HepG2 (cell line): ENCODE measurements around the gene LMX1B. TPM values are rescaled to one million over a fixed set of nuclear protein-coding genes. Genes with fewer than 3 reads are reported as not detected.

Source experiments
- ATAC-seq: fragments of 200-7000 bp; cut with Tn5 transposase; 3 replicates; pipeline ENCODE4 v1.9.1; 2020; ENCODE audit warnings: mild to moderate bottlenecking, moderate library complexity
- BruUV-seq: library from RNA; stranded (reverse); fragments of 400-500 nt; replicated peaks from 2 replicates; lab custom pipeline; 2021; lab: Mats Ljungman, UMichigan
- CTCF ChIA-PET: fragments of 300-600 bp; formaldehyde crosslinking; extraction: SDS; loops from one replicate; lab custom pipeline; 2021; ENCODE audit warnings: low total read pairs, inconsistent platforms, low intra/inter-chr PET ratio; lab: Yijun Ruan, JAX
- POLR2A ChIA-PET: fragments of 350-600 bp; sonication (Branson Sonifier 250); formaldehyde crosslinking; loops from one replicate; lab custom pipeline; 2020; ENCODE audit warnings: antibody characterized with exemption, inconsistent platforms; lab: Yijun Ruan, JAX
- DNase-seq: peaks from one replicate; pipeline ENCODE4 v3.0.0-alpha.2; 2015; ENCODE audit warnings: low spot score
- FAIRE-seq: peaks from 3 replicates; lab custom pipeline; 2011; peaks lifted over from hg19 to GRCh38; lab: Jason Lieb, UNC
- H2AFZ ChIP-seq: one replicate; pipeline ENCODE4 v1.6.1; 2011; ENCODE audit warnings: low read length, inconsistent platforms
- H3K27ac ChIP-seq: fragments of 300-600 bp; 3 replicates; pipeline ENCODE4 v1.8.0; 2011; ENCODE audit warnings: mixed run types, mild to moderate bottlenecking, mixed read lengths, low read length, inconsistent platforms; ENCODE audit not compliant: insufficient read depth; ENCODE audit errors: extremely low read length
- H3K27me3 ChIP-seq, 2 experiments: fragments of 200-600 bp in 1 of 2; 2 replicates in 1 of 2; 3 replicates in 1 of 2; pipeline versions ENCODE4 v1.6.0 to v1.8.0; 2011; ENCODE audit warnings: low read length in 2 of 2, mild to moderate bottlenecking in 2 of 2, moderate library complexity in 2 of 2, inconsistent platforms in 1 of 2; ENCODE audit not compliant: insufficient read depth in 2 of 2, control insufficient read depth in 1 of 2
- H3K36me3 ChIP-seq, 2 experiments: fragments of 200-600 bp in 1 of 2; replicated peaks in 1 of 2; 2 replicates in 1 of 2; 3 replicates in 1 of 2; pipeline versions ENCODE4 v1.5.1 to v1.8.0; 2011; ENCODE audit warnings: low read length in 2 of 2, inconsistent platforms in 1 of 2; ENCODE audit not compliant: insufficient read depth in 2 of 2, control insufficient read depth in 1 of 2
- H3K4me1 ChIP-seq: 2 replicates; pipeline ENCODE4 v1.5.1; 2012; ENCODE audit warnings: low read length, inconsistent platforms; ENCODE audit not compliant: insufficient read depth
- H3K4me2 ChIP-seq: 2 replicates; pipeline ENCODE4 v1.6.0; 2011; ENCODE audit warnings: low read depth, low read length, inconsistent platforms
- H3K4me3 ChIP-seq, 3 experiments: fragments of 200-600 bp in 1 of 3; sonication (generic), shearing (Covaris generic) in 1 of 3; replicated peaks in 1 of 3; 2 replicates each; pipeline ENCODE4 v1.5.1; 2011 to 2016; ENCODE audit warnings: low read length in 3 of 3, inconsistent platforms in 2 of 3, low read depth in 2 of 3, mild to moderate bottlenecking in 2 of 3, control low read depth in 1 of 3, mixed read lengths in 1 of 3; ENCODE audit not compliant: insufficient read depth in 1 of 3
- H3K79me2 ChIP-seq: one replicate; pipeline ENCODE4 v1.6.1; 2011; ENCODE audit warnings: low read length, inconsistent platforms; ENCODE audit not compliant: insufficient read depth
- H3K9ac ChIP-seq: 2 replicates; pipeline ENCODE4 v1.6.0; 2011; ENCODE audit warnings: mild to moderate bottlenecking, low read depth, low read length, inconsistent platforms; ENCODE audit not compliant: insufficient read depth
- H3K9me3 ChIP-seq: 2 replicates; pipeline ENCODE4 v1.5.1; 2012; ENCODE audit warnings: mild to moderate bottlenecking, low read length
- H4K20me1 ChIP-seq: 2 replicates; pipeline ENCODE4 v1.6.0; 2011; ENCODE audit warnings: inconsistent platforms, mild to moderate bottlenecking, low read length, moderate library complexity; ENCODE audit not compliant: insufficient read depth
- CENPX ChIP-seq: sonication (generic); formaldehyde crosslinking; IDR thresholded peaks from 2 replicates; pipeline ENCODE4 v1.9.0; 2021; ENCODE audit warnings: mild to moderate bottlenecking, missing genetic modification reagents, moderate library complexity
- KDM2A ChIP-seq: sonication (generic); formaldehyde crosslinking; IDR thresholded peaks from 2 replicates; pipeline ENCODE4 v1.4.0; 2020; ENCODE audit warnings: low read depth, missing genetic modification reagents, borderline replicate concordance
- MEF2D ChIP-seq: sonication (generic); formaldehyde crosslinking; IDR thresholded peaks from 2 replicates; pipeline ENCODE4 v1.5.1; 2020; ENCODE audit warnings: mild to moderate bottlenecking, missing genetic modification reagents
- PAXIP1 ChIP-seq: sonication (generic); formaldehyde crosslinking; conservative IDR thresholded peaks from 2 replicates; pipeline ENCODE4 v1.4.0; 2020; ENCODE audit warnings: mild to moderate bottlenecking, missing genetic modification reagents, moderate library complexity
- RXRB ChIP-seq: IDR thresholded peaks from 2 replicates; pipeline ENCODE4 v1.6.1; 2016; ENCODE audit warnings: borderline replicate concordance, missing genetic modification reagents, missing compliant biosample characterization
- SAFB2 ChIP-seq: sonication (generic); formaldehyde crosslinking; IDR thresholded peaks from 2 replicates; pipeline ENCODE4 v1.5.1; 2020; ENCODE audit warnings: missing genetic modification reagents, low read depth, mild to moderate bottlenecking, borderline replicate concordance
- ZMAT3 ChIP-seq: sonication (generic); formaldehyde crosslinking; conservative IDR thresholded peaks from 2 replicates; pipeline ENCODE4 v1.7.0; 2021; ENCODE audit warnings: missing genetic modification reagents
- ZNF138 ChIP-seq: sonication (generic); formaldehyde crosslinking; IDR thresholded peaks from 2 replicates; pipeline ENCODE4 v1.5.0; 2020; ENCODE audit warnings: mild to moderate bottlenecking, low read depth, missing genetic modification reagents
- ZNF251 ChIP-seq: sonication (generic); formaldehyde crosslinking; IDR thresholded peaks from 2 replicates; pipeline ENCODE4 v1.9.0; 2021; ENCODE audit warnings: mild to moderate bottlenecking, missing genetic modification reagents
- ZNF790 ChIP-seq: sonication (generic); formaldehyde crosslinking; IDR thresholded peaks from 2 replicates; pipeline ENCODE4 v1.8.0; 2022; ENCODE audit warnings: missing genetic modification reagents, mild to moderate bottlenecking, borderline replicate concordance
- ZSCAN5A ChIP-seq: sonication (generic); formaldehyde crosslinking; IDR thresholded peaks from 2 replicates; pipeline ENCODE4 v1.8.0; 2022; ENCODE audit warnings: mild to moderate bottlenecking, missing genetic modification reagents, borderline replicate concordance
- WGBS: methylation state at CpG from one replicate; pipeline ENCODE4 v1.1.6; 2017; ENCODE audit warnings: low lambda C conversion rate; 5-methylcytosine and 5-hydroxymethylcytosine counted together
- in situ Hi-C: cut with HindIII; loops from 2 replicates; pipeline ENCODE4 v1.10.0; 2017; ENCODE audit warnings: low pct_unique_long_range_greater_than_20kb; ENCODE audit not compliant: extremely low pct_ligation_motif_present
- intact Hi-C: fragments of 100-400 bp; cut with micrococcal nuclease; formaldehyde crosslinking; loops from one replicate; pipeline ENCODE4 v1.10.0; 2022; ENCODE audit not compliant: unreplicated experiment
- polyA plus RNA-seq, 8 experiments: library from polyadenylated mRNA; depleted of rRNA in 3 of 8; stranded (reverse) in 7 of 8; unstranded in 1 of 8; fragments of >200 nt; fragmentation: Illumina TruSeq in 4 of 8; extraction: Trizol in 4 of 8; gene quantifications; 2 replicates each; pipeline versions ENCODE4 v1.2.1 to v1.2.3, GENCODE V29; 2011 to 2016; ENCODE audit warnings: low read depth in 4 of 8, missing spikeins in 1 of 8, mixed read lengths in 1 of 8; ENCODE audit not compliant: insufficient read depth in 1 of 8
- total RNA-seq, 5 experiments: library from RNA; depleted of rRNA; stranded (reverse); fragments of >200 nt; fragmentation: Illumina TruSeq; extraction: Trizol; gene quantifications; 2 replicates each; pipeline ENCODE4 v1.2.3, GENCODE V29; 2016; ENCODE audit warnings: low read depth in 1 of 5
- TF ChIP-seq, protein P1 (sequence below): sonication (generic); formaldehyde crosslinking; IDR thresholded peaks from 2 replicates; pipeline ENCODE4 v1.5.0; 2020; ENCODE audit warnings: missing genetic modification reagents, mild to moderate bottlenecking, borderline replicate concordance
- TF ChIP-seq, protein P2 (sequence below): IDR thresholded peaks from 2 replicates; pipeline ENCODE4 v1.6.1; 2012; ENCODE audit warnings: low read length, improper control_type of control experiment

Gene LMX1B
- total and polyA plus RNA-seq, 2 of the 13 experiments (the other 11 are each of a cell fraction or from before 2014, with no cell fraction given) = not detected

- Histone ChIP-seq H3K9ac (no peak overlapping the region), H4K20me1 (no peaks in the 10 kb centered on the region), H3K4me1 (0 out of 2 replicates have a peak, but pooled peaks cover 2% of the 10 kb centered on the region), H3K36me3 (no peaks in the 10 kb centered on the region), H3K79me2 (no peaks in the 10 kb centered on the region), H3K9me3 (no peaks in the 10 kb centered on the region), H3K27me3 (peaks cover 11 to 64% of the 10 kb centered on the region in 2 experiments), H3K27ac (no peak overlapping the region), H3K4me2 (no peak overlapping the region), H2AFZ (no peak overlapping the region), H3K4me3 (no peak overlapping the region)
- ATAC-seq (no peak), FAIRE-seq (no peak), DNase-seq (no peak)
- ChIA-PET CTCF (no interaction called here), POLR2A (no interaction called here)
- intact Hi-C loops (no loop called here), in situ Hi-C loops (no loop called here)
- 21% methylated on average over 11 of the region's 11 CpGs for WGBS
- no TSS peak for BruUV-seq
- TF ChIP-seq SAFB2 (no peak), CENPX (CRISPR knock-in tag) (no peak), ZMAT3 (CRISPR knock-in tag) (no peak), ZNF790 (CRISPR knock-in tag) (no peak), MEF2D (no peak), ZNF138 (CRISPR knock-in tag) (no peak), ZNF251 (no peak), PAXIP1 (CRISPR knock-in tag) (no peak), ZSCAN5A (CRISPR knock-in tag) (no peak), RXRB (CRISPR knock-in tag) (no peak), KDM2A (CRISPR knock-in tag) (no peak)
- TF ChIP-seq, protein P1, sequence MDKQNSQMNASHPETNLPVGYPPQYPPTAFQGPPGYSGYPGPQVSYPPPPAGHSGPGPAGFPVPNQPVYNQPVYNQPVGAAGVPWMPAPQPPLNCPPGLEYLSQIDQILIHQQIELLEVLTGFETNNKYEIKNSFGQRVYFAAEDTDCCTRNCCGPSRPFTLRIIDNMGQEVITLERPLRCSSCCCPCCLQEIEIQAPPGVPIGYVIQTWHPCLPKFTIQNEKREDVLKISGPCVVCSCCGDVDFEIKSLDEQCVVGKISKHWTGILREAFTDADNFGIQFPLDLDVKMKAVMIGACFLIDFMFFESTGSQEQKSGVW (CRISPR knock-in tag) = no peak
- TF ChIP-seq, protein P2, sequence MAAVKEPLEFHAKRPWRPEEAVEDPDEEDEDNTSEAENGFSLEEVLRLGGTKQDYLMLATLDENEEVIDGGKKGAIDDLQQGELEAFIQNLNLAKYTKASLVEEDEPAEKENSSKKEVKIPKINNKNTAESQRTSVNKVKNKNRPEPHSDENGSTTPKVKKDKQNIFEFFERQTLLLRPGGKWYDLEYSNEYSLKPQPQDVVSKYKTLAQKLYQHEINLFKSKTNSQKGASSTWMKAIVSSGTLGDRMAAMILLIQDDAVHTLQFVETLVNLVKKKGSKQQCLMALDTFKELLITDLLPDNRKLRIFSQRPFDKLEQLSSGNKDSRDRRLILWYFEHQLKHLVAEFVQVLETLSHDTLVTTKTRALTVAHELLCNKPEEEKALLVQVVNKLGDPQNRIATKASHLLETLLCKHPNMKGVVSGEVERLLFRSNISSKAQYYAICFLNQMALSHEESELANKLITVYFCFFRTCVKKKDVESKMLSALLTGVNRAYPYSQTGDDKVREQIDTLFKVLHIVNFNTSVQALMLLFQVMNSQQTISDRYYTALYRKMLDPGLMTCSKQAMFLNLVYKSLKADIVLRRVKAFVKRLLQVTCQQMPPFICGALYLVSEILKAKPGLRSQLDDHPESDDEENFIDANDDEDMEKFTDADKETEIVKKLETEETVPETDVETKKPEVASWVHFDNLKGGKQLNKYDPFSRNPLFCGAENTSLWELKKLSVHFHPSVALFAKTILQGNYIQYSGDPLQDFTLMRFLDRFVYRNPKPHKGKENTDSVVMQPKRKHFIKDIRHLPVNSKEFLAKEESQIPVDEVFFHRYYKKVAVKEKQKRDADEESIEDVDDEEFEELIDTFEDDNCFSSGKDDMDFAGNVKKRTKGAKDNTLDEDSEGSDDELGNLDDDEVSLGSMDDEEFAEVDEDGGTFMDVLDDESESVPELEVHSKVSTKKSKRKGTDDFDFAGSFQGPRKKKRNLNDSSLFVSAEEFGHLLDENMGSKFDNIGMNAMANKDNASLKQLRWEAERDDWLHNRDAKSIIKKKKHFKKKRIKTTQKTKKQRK = no peak
Observed at GRCh38 chr9:126677188-126678084, 63.7 kb downstream of the LMX1B start.
